Measurements from ENCODE around the gene CCM2. TPM values are rescaled to one million over a fixed set of nuclear protein-coding genes. Genes with fewer than 3 reads are reported as not detected.

Gene CCM2
- total RNA-seq, 1 experiment from 2014 or later = 75.1 TPM

DNA sequence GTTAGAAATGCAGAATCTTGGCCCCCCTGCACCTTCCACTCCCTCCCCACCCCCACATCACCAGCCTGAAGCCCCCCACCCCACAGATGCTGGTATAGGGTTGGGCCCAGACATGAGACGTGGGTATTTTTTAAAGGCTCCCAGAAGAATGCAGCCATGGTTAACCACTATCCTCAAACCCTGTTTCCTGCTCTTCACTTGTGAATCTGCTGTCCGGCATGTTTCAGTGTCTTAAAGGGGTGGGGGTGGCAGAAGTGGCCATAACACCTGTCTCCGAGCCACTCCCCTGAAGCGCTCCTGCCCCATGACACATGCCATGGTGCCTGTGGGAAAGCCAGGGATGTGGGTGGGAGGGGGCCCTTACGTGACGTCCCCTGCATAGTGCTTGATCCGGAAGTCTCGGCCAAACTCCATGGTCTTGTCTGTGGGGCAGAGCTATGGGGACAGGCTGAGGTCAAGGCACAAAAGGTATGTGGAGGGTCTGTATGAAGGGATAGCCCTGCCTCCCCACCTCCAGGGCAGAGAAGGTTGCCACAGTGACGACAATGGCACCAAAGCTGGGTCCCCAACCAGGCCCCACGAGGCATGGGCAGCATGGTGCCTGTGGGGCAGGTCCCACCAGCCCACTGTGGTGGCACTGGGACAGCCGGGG is 30.8 kb upstream of the CCM2 start:
- DNase-seq (ENCODE audit: low read depth) = no peak

- no peak for DNase-seq (ENCODE audit: low read depth)
Measured at GRCh38 chr7:44969701-44970522, 30.1 kb upstream of the CCM2 start.

- no peak for DNase-seq (ENCODE audit: low read depth)
Measured at GRCh38 chr7:44970523-44971051, 29.4 kb upstream of the CCM2 start.

DNA sequence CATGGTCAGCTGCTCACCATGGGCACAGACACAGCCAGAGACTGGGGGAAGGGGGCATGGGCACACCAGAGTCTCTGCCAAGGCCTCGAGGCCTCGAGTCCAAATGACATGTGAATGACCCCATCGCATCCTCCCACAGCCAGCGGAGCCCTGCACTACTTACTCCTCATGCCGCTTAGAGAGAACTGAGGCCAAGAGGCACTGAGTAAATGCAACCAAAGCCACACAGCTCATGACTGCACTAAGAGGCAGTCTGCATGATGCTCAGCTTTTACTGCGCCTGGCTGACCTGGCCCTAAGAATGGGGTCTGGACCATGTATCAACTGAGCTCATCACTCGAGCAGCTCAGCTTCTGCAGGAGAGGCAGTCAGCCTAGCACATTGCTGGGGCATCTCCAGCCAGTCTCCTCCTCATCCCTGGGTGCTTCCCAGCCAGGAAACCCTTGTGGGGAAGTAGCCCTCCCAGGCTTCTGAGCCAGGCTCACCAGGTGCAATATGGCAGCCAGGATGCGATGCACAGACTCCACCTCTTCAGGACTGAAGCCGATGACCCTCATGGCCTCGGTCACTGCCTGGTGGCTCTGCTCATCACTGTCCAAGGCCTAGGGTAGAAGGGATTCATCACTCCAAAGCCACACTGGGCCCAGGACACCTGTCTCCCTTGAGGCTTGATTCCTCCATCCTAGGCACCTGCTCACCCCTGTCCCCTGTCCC is 28.7 kb upstream of the CCM2 start:
- no peak for DNase-seq (ENCODE audit: low read depth)

DNA sequence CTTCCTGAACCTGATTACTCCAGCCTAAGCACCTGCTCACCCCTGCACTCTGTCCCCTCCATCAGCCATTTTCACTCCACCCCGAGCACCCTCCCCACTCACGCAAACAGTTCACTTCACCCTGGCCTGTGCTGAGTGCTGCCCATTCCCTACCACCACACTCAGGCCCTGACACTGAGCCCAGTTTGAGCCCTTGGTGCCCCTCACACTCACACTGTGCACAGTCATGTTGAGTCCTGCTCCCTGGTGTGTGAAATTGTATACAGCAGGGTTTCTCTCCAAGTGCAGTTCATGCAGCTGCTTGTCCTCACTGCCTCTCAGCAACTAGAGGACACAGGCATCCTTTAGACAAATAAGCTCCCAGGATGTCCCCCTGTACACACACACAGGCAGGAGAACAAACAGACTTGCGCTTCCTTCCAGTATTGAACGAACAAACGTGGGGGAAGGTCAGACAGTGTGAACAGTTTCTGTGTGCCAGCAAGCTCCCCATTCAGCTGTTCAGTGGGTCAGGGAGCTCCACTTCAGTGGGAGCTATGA is 28.0 kb upstream of the CCM2 start:
- DNase-seq (ENCODE audit: low read depth) = no peak

- DNase-seq (ENCODE audit: low read depth) = no peak
Measured at GRCh38 chr7:44972562-44972961, 27.4 kb upstream of the CCM2 start.

GRCh38 chr7:44973610-44974401 is 26.2 kb upstream of the CCM2 start:
- DNase-seq (ENCODE audit: low read depth) = peak; percentile 28

GRCh38 chr7:44974549-44974948 is 25.5 kb upstream of the CCM2 start:
- no peak for DNase-seq (ENCODE audit: low read depth)

DNA sequence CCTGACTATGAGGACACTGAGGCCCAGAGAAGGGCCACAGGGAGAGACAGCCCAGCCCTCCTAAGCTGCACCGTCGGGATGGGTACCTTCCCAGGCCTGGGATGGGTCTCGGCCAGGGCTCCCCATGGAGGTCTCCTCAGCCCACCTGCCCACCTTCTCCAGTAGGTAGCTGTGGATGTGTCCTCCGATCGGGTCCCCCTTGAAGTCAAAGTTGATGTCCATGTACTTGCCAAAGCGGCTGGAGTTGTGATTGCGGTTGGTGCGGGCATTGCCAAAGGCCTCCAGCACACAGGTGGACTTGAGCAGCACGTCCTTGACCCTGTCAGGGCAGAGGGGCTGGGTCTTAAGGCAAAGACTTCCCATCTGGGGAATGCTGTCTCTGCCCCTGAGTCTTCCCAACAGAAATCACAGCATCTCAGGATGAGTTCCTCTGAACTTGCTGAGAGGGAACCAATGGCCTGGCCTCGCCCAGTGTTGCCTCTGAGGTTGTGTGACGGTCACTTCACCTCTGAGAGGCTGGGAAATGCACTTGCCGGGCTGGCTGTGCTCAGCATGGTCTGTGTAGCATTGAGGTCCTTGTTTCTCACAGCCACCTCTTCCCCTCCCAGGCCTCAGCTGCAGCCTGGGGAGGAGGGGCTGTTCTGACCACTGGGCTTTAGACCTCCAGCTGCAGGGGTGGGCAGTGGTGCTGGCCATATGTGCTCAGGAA is 24.5 kb upstream of the CCM2 start:
- DNase-seq (ENCODE audit: low read depth) = no peak

DNA sequence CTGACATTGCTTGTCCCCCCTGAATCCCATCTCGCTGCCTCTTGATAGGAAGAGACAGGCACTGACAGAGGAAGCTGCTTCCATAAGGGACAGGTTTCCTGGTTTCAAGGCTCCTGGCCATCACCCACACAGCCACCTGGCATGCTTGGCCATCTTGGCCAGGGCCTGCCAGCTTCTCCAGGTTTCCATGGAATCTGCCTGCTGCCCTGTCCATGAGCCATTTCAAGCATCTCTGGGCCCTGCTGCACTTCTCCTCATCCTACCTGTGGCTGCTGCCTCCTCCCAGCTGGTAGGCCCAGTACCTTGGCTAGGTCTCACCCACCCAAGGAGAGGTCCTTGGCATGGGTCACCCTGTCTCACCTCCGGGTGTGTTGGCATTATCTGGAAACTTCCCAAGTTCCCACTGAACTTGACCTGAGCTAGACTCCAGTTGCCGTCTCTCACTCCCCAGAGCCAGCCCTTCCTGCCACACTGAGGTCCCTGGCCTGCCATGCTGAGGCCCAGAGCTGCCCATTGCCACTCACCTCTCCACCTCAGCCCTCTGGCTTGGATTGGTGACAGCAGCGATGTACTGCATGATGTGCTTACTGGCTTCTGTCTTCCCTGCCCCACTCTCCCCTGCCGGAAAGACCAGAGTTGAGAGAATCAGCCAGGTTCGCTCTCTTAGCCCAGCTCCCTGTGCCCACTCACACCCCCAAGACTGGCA is 23.8 kb upstream of the CCM2 start:
- no peak for DNase-seq (ENCODE audit: low read depth)

- DNase-seq (ENCODE audit: low read depth) = no peak
Measured at GRCh38 chr7:44976746-44977196, 23.2 kb upstream of the CCM2 start.

- DNase-seq (ENCODE audit: low read depth) = no peak
Measured at GRCh38 chr7:44977304-44977958, 22.6 kb upstream of the CCM2 start.

GRCh38 chr7:44977959-44978335 is 22.1 kb upstream of the CCM2 start:
- DNase-seq (ENCODE audit: low read depth) = no peak

GRCh38 chr7:44978511-44979366 is 21.3 kb upstream of the CCM2 start, which contains the start of gene MYO1G:
Gene MYO1G, minus strand, starts transcription at chr7:44979015. Its CDS starts 54 bp downstream, at chr7:44978961.
- DNase-seq (ENCODE audit: low read depth) = no peak

DNA sequence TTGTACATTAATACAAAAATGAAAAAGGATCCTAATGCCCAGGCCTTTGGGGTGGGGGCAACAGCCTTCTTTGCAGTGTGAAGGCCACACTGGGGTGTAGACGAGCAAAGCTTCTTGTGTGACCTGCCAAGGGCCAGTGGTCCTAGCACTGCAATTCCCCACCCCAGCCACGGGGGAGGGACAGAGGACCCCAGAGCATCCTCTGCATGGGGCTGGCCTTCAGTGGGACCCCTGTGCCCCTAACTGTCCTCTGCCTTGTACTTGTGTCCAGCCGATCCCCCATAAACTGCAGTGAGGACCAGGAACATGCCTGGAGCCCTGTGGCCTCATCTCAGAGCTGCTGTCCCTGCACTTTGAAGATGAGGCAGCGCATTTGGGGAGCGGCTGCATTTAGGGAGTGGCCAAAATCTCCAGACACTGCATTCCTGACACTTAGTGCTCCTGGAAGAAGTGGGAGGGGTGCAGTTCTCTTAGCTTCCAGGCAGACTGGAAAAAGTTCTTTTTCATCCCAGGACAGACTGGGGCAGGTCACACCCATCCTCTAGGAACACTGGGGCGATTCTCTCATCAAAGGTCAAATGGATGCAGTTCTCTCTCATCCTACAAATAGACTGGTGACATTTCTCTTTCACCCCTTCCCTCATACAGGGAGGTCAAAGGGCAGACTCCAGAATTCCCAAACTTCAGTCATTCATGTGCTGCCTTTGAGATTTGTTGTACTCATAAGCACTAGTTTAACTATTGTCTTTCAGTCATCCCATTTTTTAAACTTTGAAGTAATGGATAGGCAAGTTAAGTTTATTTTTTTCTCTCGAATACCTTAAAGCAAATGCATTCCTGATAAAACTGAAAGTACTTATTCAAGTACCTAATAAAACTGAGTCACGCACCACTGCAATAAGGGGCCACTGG is 20.3 kb upstream of the CCM2 start:
- DNase-seq (ENCODE audit: low read depth) = peak; percentile 55

DNA sequence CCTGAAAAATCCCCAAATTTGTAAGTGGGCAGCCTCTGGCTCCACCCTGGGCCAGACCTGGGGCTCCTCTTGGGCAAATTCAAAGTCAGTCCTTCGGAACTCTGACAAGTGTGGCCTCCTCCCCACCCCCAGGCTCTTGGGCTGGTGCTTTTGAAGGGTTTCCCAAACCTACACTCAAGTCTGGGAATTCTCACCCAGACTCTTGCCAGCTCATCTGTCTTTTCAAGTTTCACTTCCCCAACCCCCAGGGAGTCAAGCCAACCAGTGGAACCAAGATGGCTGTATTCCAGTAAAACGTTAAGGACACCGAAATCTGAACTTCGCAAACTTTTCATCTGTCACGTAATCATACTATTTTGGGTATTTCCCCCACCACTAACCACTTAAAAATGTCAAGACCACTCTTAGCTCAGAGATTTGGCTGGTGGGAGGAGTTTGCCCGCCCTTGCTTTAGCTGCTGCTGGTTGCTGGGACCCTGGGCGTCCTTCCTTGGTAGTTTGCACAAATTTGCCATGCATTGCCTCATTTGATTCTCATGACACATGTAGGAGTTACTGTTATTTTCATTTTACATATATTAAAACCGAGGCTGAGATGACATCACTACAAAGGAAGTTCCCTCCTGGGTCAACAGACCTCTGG is 19.5 kb upstream of the CCM2 start:
- DNase-seq (ENCODE audit: low read depth) = peak; percentile 93
